MM.1S (cell line): ENCODE results near the gene IL1B.

ENCODE experiments used
- EZH2phosphoT487 ChIP-seq: fragments of 300-600 bp; sonication (generic); IDR thresholded peaks from 2 replicates; pipeline ENCODE4 v1.6.1; 2018; ENCODE audit warnings: antibody characterized with exemption, low read length
- TF ChIP-seq, protein P1 (sequence below): fragments of 300-600 bp; sonication (generic); IDR thresholded peaks from 2 replicates; pipeline ENCODE4 v1.5.1; 2016; ENCODE audit warnings: antibody characterized with exemption, low read length, mixed read lengths

DNA sequence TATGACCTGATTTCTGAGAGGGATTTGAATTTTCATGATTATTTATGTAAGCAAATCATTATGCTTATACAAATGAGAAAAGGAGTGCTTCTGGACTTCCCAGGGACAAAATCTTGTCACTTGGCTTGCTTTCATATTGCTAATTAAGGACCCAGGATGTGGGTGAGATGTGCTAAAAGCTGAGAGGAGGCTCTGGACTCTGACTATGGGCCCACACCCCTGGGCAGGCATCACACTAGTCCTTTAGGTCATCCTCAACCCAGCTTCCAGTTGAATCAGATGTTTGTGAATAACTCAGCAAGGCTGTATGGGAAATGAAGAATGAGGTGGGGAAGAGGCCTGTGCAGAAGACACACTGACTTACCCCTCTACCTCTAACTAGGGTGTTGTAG, 11.9 kb downstream of the IL1B start:
- TF ChIP-seq, protein P1, sequence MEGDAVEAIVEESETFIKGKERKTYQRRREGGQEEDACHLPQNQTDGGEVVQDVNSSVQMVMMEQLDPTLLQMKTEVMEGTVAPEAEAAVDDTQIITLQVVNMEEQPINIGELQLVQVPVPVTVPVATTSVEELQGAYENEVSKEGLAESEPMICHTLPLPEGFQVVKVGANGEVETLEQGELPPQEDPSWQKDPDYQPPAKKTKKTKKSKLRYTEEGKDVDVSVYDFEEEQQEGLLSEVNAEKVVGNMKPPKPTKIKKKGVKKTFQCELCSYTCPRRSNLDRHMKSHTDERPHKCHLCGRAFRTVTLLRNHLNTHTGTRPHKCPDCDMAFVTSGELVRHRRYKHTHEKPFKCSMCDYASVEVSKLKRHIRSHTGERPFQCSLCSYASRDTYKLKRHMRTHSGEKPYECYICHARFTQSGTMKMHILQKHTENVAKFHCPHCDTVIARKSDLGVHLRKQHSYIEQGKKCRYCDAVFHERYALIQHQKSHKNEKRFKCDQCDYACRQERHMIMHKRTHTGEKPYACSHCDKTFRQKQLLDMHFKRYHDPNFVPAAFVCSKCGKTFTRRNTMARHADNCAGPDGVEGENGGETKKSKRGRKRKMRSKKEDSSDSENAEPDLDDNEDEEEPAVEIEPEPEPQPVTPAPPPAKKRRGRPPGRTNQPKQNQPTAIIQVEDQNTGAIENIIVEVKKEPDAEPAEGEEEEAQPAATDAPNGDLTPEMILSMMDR, result no peak
- no peak for TF ChIP-seq EZH2phosphoT487
